A673 (cell line): ENCODE measurements around the gene THBS4. TPM values are rescaled to one million over a fixed set of nuclear protein-coding genes. Genes with fewer than 3 reads are reported as not detected.

ENCODE experiments used
- BruUV-seq: library from RNA; stranded (reverse); fragments of 400-500 nt; replicated peaks from 2 replicates; lab custom pipeline; 2021; lab: Mats Ljungman, UMichigan
- CTCF ChIA-PET: fragments of 300-600 bp; sonication (Branson Sonifier 250); formaldehyde crosslinking; loops from one replicate; lab custom pipeline; 2022; ENCODE audit warnings: antibody characterized with exemption; lab: Charles Lee
- POLR2A ChIA-PET: fragments of 300-600 bp; sonication (Branson Sonifier 250); formaldehyde crosslinking; loops from one replicate; lab custom pipeline; 2022; ENCODE audit warnings: antibody characterized with exemption; ENCODE audit not compliant: low non-redundant PET; lab: Charles Lee
- DNase-seq: peaks from one replicate; pipeline ENCODE4 v3.0.0-alpha.2; 2015; ENCODE audit warnings: low spot score
- H3K27ac ChIP-seq: fragments of 200-600 bp; sonication (generic); 2 replicates; pipeline ENCODE4 v1.5.1; 2016; ENCODE audit warnings: mixed run types, low read depth, mild to moderate bottlenecking, mixed read lengths, antibody characterized with exemption, low read length; ENCODE audit not compliant: poor library complexity, severe bottlenecking
- H3K27me3 ChIP-seq: fragments of 200-600 bp; sonication (generic); replicated peaks from 2 replicates; pipeline ENCODE4 v1.6.1; 2017; ENCODE audit warnings: mixed run types, low read depth, mild to moderate bottlenecking, mixed read lengths, antibody characterized with exemption, low read length; ENCODE audit not compliant: insufficient read depth, poor library complexity
- H3K36me3 ChIP-seq: fragments of 200-600 bp; sonication (generic); 2 replicates; pipeline ENCODE4 v1.6.1; 2016; ENCODE audit warnings: mixed run types, mild to moderate bottlenecking, mixed read lengths, antibody characterized with exemption, low read length; ENCODE audit not compliant: insufficient read depth, poor library complexity, severe bottlenecking
- H3K4me1 ChIP-seq: fragments of 200-600 bp; sonication (generic); 2 replicates; pipeline ENCODE4 v1.6.1; 2017; ENCODE audit warnings: mixed run types, mild to moderate bottlenecking, mixed read lengths, antibody characterized with exemption, low read length; ENCODE audit not compliant: insufficient read depth, poor library complexity, severe bottlenecking
- H3K4me3 ChIP-seq: fragments of 200-600 bp; sonication (generic); 2 replicates; pipeline ENCODE4 v1.5.1; 2016; ENCODE audit warnings: low read depth, mixed run types, mild to moderate bottlenecking, mixed read lengths, low read length; ENCODE audit not compliant: poor library complexity, severe bottlenecking
- H3K9me3 ChIP-seq: fragments of 200-600 bp; sonication (generic); 2 replicates; pipeline ENCODE4 v1.6.1; 2016; ENCODE audit warnings: mixed run types, low read depth, mild to moderate bottlenecking, mixed read lengths, antibody characterized with exemption, low read length; ENCODE audit not compliant: poor library complexity, severe bottlenecking
- CTCF ChIP-seq: fragments of 300-800, 200-600 bp; sonication (generic); conservative IDR thresholded peaks from 2 replicates; pipeline ENCODE4 v1.5.1; 2017; ENCODE audit warnings: low read depth, mild to moderate bottlenecking, antibody characterized with exemption, low read length, moderate library complexity, mixed read lengths
- EZH2 ChIP-seq: fragments of 200-600 bp; sonication (generic); IDR thresholded peaks from 2 replicates; pipeline ENCODE4 v1.6.1; 2017; ENCODE audit warnings: borderline replicate concordance, low read depth, mild to moderate bottlenecking, mixed read lengths, antibody characterized with exemption, low read length; ENCODE audit not compliant: poor library complexity, severe bottlenecking
- intact Hi-C: fragments of 100-400 bp; cut with micrococcal nuclease; formaldehyde crosslinking; loops from one replicate; pipeline ENCODE4 v1.10.0; 2022; ENCODE audit not compliant: unreplicated experiment
- total RNA-seq: library from RNA; stranded (reverse); gene quantifications from 2 replicates; pipeline ENCODE4 v1.2.3, GENCODE V29; 2021

The THBS4 gene
- total RNA-seq, 1 experiment from 2014 or later: 0.43 TPM

GRCh38 chr5:80124121-80124918, 89.2 kb downstream of the THBS4 start:
- Histone ChIP-seq H3K4me1 (peaks cover 5% of the 10 kb centered on the region), H3K27ac (no peak overlapping the region), H3K9me3 (no peaks in the 10 kb centered on the region), H3K4me3 (no peak overlapping the region), H3K27me3 (no peaks in the 10 kb centered on the region), H3K36me3 (no peaks in the 10 kb centered on the region)
- ChIA-PET POLR2A (no interaction called here), CTCF (no interaction called here)
- TF ChIP-seq CTCF: no peak
- no peak for DNase-seq
- BruUV-seq: no TSS peak
- intact Hi-C loops: no loop called here

- H3K4me1 ChIP-seq: peaks cover 5% of the 10 kb centered on the region
- H3K36me3 ChIP-seq: no peaks in the 10 kb centered on the region
- intact Hi-C loops: no loop called here
- no peaks in the 10 kb centered on the region for H3K9me3 ChIP-seq
- no peak overlapping the region for H3K4me3 ChIP-seq
- no TSS peak for BruUV-seq
- no peak for DNase-seq
- POLR2A ChIA-PET: no interaction called here
- no peak overlapping the region for H3K27ac ChIP-seq
- no peak for TF ChIP-seq EZH2
- TF ChIP-seq CTCF: no peak
- no peaks in the 10 kb centered on the region for H3K27me3 ChIP-seq
- CTCF ChIA-PET: interaction anchor here (0.6 kb wide), 1 partner anchor 12 kb away, joined by 4 read pairs; no protein-coding TSS in a partner anchor
Measured at GRCh38 chr5:80125022-80125961, 90.1 kb downstream of the THBS4 start.

GRCh38 chr5:80125962-80126480, 90.9 kb downstream of the THBS4 start:
- Histone ChIP-seq H3K4me3 (no peak overlapping the region), H3K9me3 (no peaks in the 10 kb centered on the region), H3K4me1 (peaks cover 5% of the 10 kb centered on the region), H3K36me3 (no peaks in the 10 kb centered on the region), H3K27me3 (no peaks in the 10 kb centered on the region), H3K27ac (no peak overlapping the region)
- intact Hi-C loops: no loop called here
- ChIA-PET POLR2A (no interaction called here), CTCF (interaction anchor here (0.6 kb wide), 1 partner anchor 12 kb away, joined by 4 read pairs; no protein-coding TSS in a partner anchor)
- BruUV-seq: no TSS peak
- DNase-seq: no peak
- TF ChIP-seq CTCF (no peak), EZH2 (no peak)
